ENCODE data around the gene ELAPOR2. TPM values are rescaled to one million over a fixed set of nuclear protein-coding genes. Genes with fewer than 3 reads are reported as not detected.

ELAPOR2 gene
- total RNA-seq, 1 experiment from 2014 or later, result not detected

GRCh38 chr7:87036985-87037384 is 22.5 kb downstream of the ELAPOR2 start:
- Histone ChIP-seq H3K27ac (ENCODE audit: low read depth, low read length, poor library complexity, severe bottlenecking) (no peak overlapping the region), H3K4me3 (ENCODE audit: low read depth, low read length, poor library complexity, severe bottlenecking) (no peak overlapping the region), H3K4me1 (ENCODE audit: insufficient read depth, low read length, poor library complexity, severe bottlenecking) (no peaks in the 10 kb centered on the region), H3K9me3 (ENCODE audit: low read depth, low read length, poor library complexity, severe bottlenecking) (no peaks in the 10 kb centered on the region), H3K27me3 (replicated peaks; ENCODE audit: insufficient read depth, low read depth, low read length, poor library complexity) (peaks cover 6% of the 10 kb centered on the region), H3K36me3 (ENCODE audit: insufficient read depth, low read length, poor library complexity, severe bottlenecking) (no peaks in the 10 kb centered on the region)
- no TSS peak for BruUV-seq (replicated peaks)
- no peak for DNase-seq (ENCODE audit: low spot score)
- intact Hi-C loops (cut with micrococcal nuclease; ENCODE audit: unreplicated experiment), result no loop called here
- POLR2A ChIA-PET (ENCODE audit: low non-redundant PET), result no interaction called here
- TF ChIP-seq EZH2 (IDR thresholded peaks at IDR 0.05; ENCODE audit: borderline replicate concordance, low read depth, low read length, poor library complexity, severe bottlenecking) (no peak), CTCF (conservative IDR thresholded peaks at IDR 0.05; ENCODE audit: low read depth, low read length) (no peak)
- CTCF ChIA-PET, result no interaction called here

GRCh38 chr7:87032604-87033339 is 26.7 kb downstream of the ELAPOR2 start:
- ChIA-PET POLR2A (ENCODE audit: low non-redundant PET) (no interaction called here), CTCF (no interaction called here)
- Histone ChIP-seq H3K36me3 (ENCODE audit: insufficient read depth, low read length, poor library complexity, severe bottlenecking) (no peaks in the 10 kb centered on the region), H3K27ac (ENCODE audit: low read depth, low read length, poor library complexity, severe bottlenecking) (no peak overlapping the region), H3K9me3 (ENCODE audit: low read depth, low read length, poor library complexity, severe bottlenecking) (no peaks in the 10 kb centered on the region), H3K27me3 (replicated peaks; ENCODE audit: insufficient read depth, low read depth, low read length, poor library complexity) (peaks cover 3% of the 10 kb centered on the region), H3K4me3 (ENCODE audit: low read depth, low read length, poor library complexity, severe bottlenecking) (no peak overlapping the region), H3K4me1 (ENCODE audit: insufficient read depth, low read length, poor library complexity, severe bottlenecking) (no peaks in the 10 kb centered on the region)
- intact Hi-C loops (cut with micrococcal nuclease; ENCODE audit: unreplicated experiment), result no loop called here
- no peak for DNase-seq (ENCODE audit: low spot score)
- TF ChIP-seq CTCF (conservative IDR thresholded peaks at IDR 0.05; ENCODE audit: low read depth, low read length) (no peak), EZH2 (IDR thresholded peaks at IDR 0.05; ENCODE audit: borderline replicate concordance, low read depth, low read length, poor library complexity, severe bottlenecking) (no peak)
- BruUV-seq (replicated peaks), result no TSS peak

GRCh38 chr7:87029078-87029477 is 30.4 kb downstream of the ELAPOR2 start:
- H3K36me3 ChIP-seq (ENCODE audit: insufficient read depth, low read length, poor library complexity, severe bottlenecking), result no peaks in the 10 kb centered on the region
- H3K27me3 ChIP-seq (replicated peaks; ENCODE audit: insufficient read depth, low read depth, low read length, poor library complexity), result no peaks in the 10 kb centered on the region
- intact Hi-C loops (cut with micrococcal nuclease; ENCODE audit: unreplicated experiment), result no loop called here
- TF ChIP-seq CTCF (conservative IDR thresholded peaks at IDR 0.05; ENCODE audit: low read depth, low read length) (no peak), EZH2 (IDR thresholded peaks at IDR 0.05; ENCODE audit: borderline replicate concordance, low read depth, low read length, poor library complexity, severe bottlenecking) (no peak)
- H3K4me3 ChIP-seq (ENCODE audit: low read depth, low read length, poor library complexity, severe bottlenecking), result no peak overlapping the region
- H3K27ac ChIP-seq (ENCODE audit: low read depth, low read length, poor library complexity, severe bottlenecking), result no peak overlapping the region
- ChIA-PET CTCF (no interaction called here), POLR2A (ENCODE audit: low non-redundant PET) (no interaction called here)
- no peaks in the 10 kb centered on the region for H3K4me1 ChIP-seq (ENCODE audit: insufficient read depth, low read length, poor library complexity, severe bottlenecking)
- H3K9me3 ChIP-seq (ENCODE audit: low read depth, low read length, poor library complexity, severe bottlenecking), result no peaks in the 10 kb centered on the region
- DNase-seq (ENCODE audit: low spot score), result no peak
- BruUV-seq (replicated peaks), result no TSS peak
